WTC11 (cell line): ENCODE results near the gene MARCKS. TPM values are rescaled to one million over a fixed set of nuclear protein-coding genes. Genes with fewer than 3 reads are reported as not detected.

Experiments used
- ATAC-seq: fragments of 200-7000 bp; cut with Tn5 transposase; 2 replicates; pipeline ENCODE4 v1.10.0; 2021; ENCODE audit warnings: mild to moderate bottlenecking, moderate library complexity
- CTCF ChIA-PET: fragments of 300-600 bp; sonication (Branson Sonifier 250); formaldehyde crosslinking; loops from one replicate; lab custom pipeline; 2021; ENCODE audit warnings: antibody characterized with exemption; lab: Charles Lee
- POLR2A ChIA-PET: fragments of 350-600 bp; sonication (Branson Sonifier 250); formaldehyde crosslinking; loops from one replicate; lab custom pipeline; 2021; ENCODE audit warnings: antibody characterized with exemption; lab: Charles Lee
- DNase-seq: peaks from one replicate; pipeline ENCODE4 v3.0.0; 2021; ENCODE audit warnings: low spot score
- H3K27ac Mint-ChIP-seq: 2 replicates; pipeline ENCODE4 v1.8.0; 2021; ENCODE audit warnings: mixed read lengths
- H3K27me3 Mint-ChIP-seq: 2 replicates; pipeline ENCODE4 v1.8.0; 2021; ENCODE audit warnings: low read depth, mild to moderate bottlenecking, moderate library complexity, mixed read lengths
- H3K36me3 Mint-ChIP-seq: 2 replicates; pipeline ENCODE4 v1.8.0; 2021; ENCODE audit warnings: mixed read lengths
- H3K4me1 Mint-ChIP-seq: 2 replicates; pipeline ENCODE4 v1.8.0; 2022; ENCODE audit warnings: mixed read lengths
- H3K4me3 Mint-ChIP-seq: 2 replicates; pipeline ENCODE4 v1.8.0; 2021; ENCODE audit warnings: mild to moderate bottlenecking, moderate library complexity, mixed read lengths
- H3K9me3 Mint-ChIP-seq: 2 replicates; pipeline ENCODE4 v1.8.0; 2021; ENCODE audit warnings: mixed read lengths
- CREM ChIP-seq: sonication (generic); formaldehyde crosslinking; IDR thresholded peaks from 2 replicates; pipeline ENCODE4 v1.8.1; 2022; ENCODE audit warnings: mild to moderate bottlenecking, missing genetic modification reagents, moderate library complexity
- E2F5 ChIP-seq: sonication (generic); formaldehyde crosslinking; IDR thresholded peaks from 2 replicates; pipeline ENCODE4 v1.8.1; 2022; ENCODE audit warnings: mild to moderate bottlenecking, moderate library complexity, missing genetic modification reagents
- KAT7 ChIP-seq: sonication (generic); formaldehyde crosslinking; IDR thresholded peaks from 2 replicates; pipeline ENCODE4 v1.8.1; 2023; ENCODE audit warnings: missing genetic modification reagents, mild to moderate bottlenecking, borderline replicate concordance
- MXD4 ChIP-seq: fragments of 250-450 bp; sonication (Bioruptor Pico); IDR thresholded peaks from 2 replicates; pipeline ENCODE4 v1.8.0; 2021; ENCODE audit warnings: mild to moderate bottlenecking, moderate library complexity, borderline replicate concordance
- MYBL2 ChIP-seq: sonication (generic); formaldehyde crosslinking; IDR thresholded peaks from 2 replicates; pipeline ENCODE4 v1.8.1; 2023; ENCODE audit warnings: mild to moderate bottlenecking, moderate library complexity, missing genetic modification reagents
- OVOL2 ChIP-seq: fragments of 250-450 bp; sonication (Bioruptor Pico); IDR thresholded peaks from 2 replicates; pipeline ENCODE4 v1.9.0; 2021; ENCODE audit warnings: mild to moderate bottlenecking, borderline replicate concordance
- RELA ChIP-seq: sonication (generic); formaldehyde crosslinking; IDR thresholded peaks from 2 replicates; pipeline ENCODE4 v1.8.1; 2022; ENCODE audit warnings: missing genetic modification reagents, mild to moderate bottlenecking, borderline replicate concordance
- SMAD3 ChIP-seq: sonication (generic); formaldehyde crosslinking; IDR thresholded peaks from 2 replicates; pipeline ENCODE4 v1.8.0; 2022; ENCODE audit warnings: missing genetic modification reagents, mild to moderate bottlenecking, borderline replicate concordance
- TEAD4 ChIP-seq: sonication (generic); formaldehyde crosslinking; IDR thresholded peaks from 2 replicates; pipeline ENCODE4 v1.8.0; 2022; ENCODE audit warnings: mild to moderate bottlenecking, missing genetic modification reagents
- ZNF263 ChIP-seq: sonication (generic); formaldehyde crosslinking; IDR thresholded peaks from 2 replicates; pipeline ENCODE4 v1.8.1; 2022; ENCODE audit warnings: low read depth, mild to moderate bottlenecking, moderate library complexity, missing genetic modification reagents
- ZNF396 ChIP-seq: fragments of 250-450 bp; sonication (Bioruptor Pico); IDR thresholded peaks from 2 replicates; pipeline ENCODE4 v1.8.0; 2021; ENCODE audit warnings: mild to moderate bottlenecking, moderate library complexity, borderline replicate concordance
- ZNF416 ChIP-seq: fragments of 250-450 bp; sonication (Bioruptor Pico); IDR thresholded peaks from 2 replicates; pipeline ENCODE4 v1.9.0; 2021; ENCODE audit warnings: mild to moderate bottlenecking, inconsistent platforms
- ZNF532 ChIP-seq: fragments of 250-450 bp; sonication (Bioruptor Pico); IDR thresholded peaks from 2 replicates; pipeline ENCODE4 v1.9.0; 2021; ENCODE audit warnings: mild to moderate bottlenecking, borderline replicate concordance
- ZSCAN18 ChIP-seq: fragments of 250-450 bp; sonication (Bioruptor Pico); IDR thresholded peaks from 2 replicates; pipeline ENCODE4 v2.1.2; 2022; ENCODE audit warnings: mild to moderate bottlenecking, moderate library complexity
- total RNA-seq: library from RNA; stranded (reverse); gene quantifications from 3 replicates; pipeline ENCODE4 v1.2.3, GENCODE V29; 2021
- TF ChIP-seq, protein P1 (sequence below): sonication (generic); formaldehyde crosslinking; IDR thresholded peaks from 2 replicates; pipeline ENCODE4 v1.8.0; 2022; ENCODE audit warnings: mild to moderate bottlenecking, missing genetic modification reagents
- TF ChIP-seq, protein P2 (sequence below): fragments of 250-450 bp; sonication (Bioruptor Pico); IDR thresholded peaks from 2 replicates; pipeline ENCODE4 v1.8.0; 2021; ENCODE audit warnings: mild to moderate bottlenecking
- TF ChIP-seq, protein P3 (sequence below): sonication (generic); formaldehyde crosslinking; IDR thresholded peaks from 2 replicates; pipeline ENCODE4 v1.8.0; 2022; ENCODE audit warnings: missing genetic modification reagents

Gene MARCKS
- total RNA-seq, 1 experiment from 2014 or later: 95.1 TPM

DNA sequence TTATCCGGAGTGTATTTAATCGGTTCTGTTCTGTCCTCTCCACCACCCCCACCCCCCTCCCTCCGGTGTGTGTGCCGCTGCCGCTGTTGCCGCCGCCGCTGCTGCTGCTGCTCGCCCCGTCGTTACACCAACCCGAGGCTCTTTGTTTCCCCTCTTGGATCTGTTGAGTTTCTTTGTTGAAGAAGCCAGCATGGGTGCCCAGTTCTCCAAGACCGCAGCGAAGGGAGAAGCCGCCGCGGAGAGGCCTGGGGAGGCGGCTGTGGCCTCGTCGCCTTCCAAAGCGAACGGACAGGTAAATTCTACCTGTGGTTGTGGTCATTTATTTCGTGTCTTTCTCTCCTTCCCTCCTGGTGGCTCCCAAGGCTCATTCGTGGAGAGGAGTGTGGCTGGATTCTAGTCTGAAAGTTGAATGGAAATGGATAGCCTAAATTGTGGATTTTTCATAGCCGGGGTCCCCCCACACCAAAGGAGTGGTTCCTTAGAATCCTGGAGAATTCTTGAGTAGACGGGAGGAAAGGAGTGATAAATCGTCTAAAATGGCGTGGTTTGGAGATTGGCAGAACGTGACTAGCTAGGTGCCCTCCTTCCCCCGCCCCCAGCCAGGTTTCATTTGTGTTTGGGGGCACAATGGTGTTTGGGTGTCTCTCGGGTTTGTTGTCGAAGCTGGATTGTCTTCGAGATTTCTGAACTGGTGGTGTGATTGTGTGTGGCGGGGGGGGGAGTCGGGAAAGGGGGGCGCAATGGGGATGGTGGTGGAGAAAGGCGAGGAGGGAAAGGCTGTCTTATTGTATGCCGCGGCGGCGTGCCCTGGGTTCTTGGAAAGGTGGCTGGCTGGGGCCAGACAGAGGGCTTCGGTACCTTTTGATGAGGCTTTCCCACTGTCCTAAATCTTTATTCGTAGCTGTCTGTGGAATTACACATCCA lies 673 bp downstream of the MARCKS start:
- DNase-seq: peak; percentile 31
- ATAC-seq: no peak
- H3K27me3 Mint-ChIP-seq: peaks cover 19% of the 10 kb centered on the region
- peaks cover 20% of the 10 kb centered on the region for H3K4me1 Mint-ChIP-seq
- peak overlapping the region; percentile 98 for H3K27ac Mint-ChIP-seq
- H3K9me3 Mint-ChIP-seq: no peaks in the 10 kb centered on the region
- CTCF ChIA-PET: interaction anchor here (0.5 to 2.1 kb wide), 63 partner anchors 8 to 1770 kb away, joined by 3 to 28 read pairs (median 4); partner anchors contain the start of genes FAM229B and TUBE1
- peaks cover 25% of the 10 kb centered on the region for H3K36me3 Mint-ChIP-seq
- H3K4me3 Mint-ChIP-seq: no peak overlapping the region
- TF ChIP-seq KAT7: 0 out of 2 replicates have a peak, but pooled peaks have one; percentile 44
- TF ChIP-seq ZNF263 (CRISPR knock-in tag): no peak
- POLR2A ChIA-PET: interaction anchor here (0.8 to 2.4 kb wide), 5 partner anchors 9 to 271 kb away, joined by 3 to 12 read pairs (median 4); no protein-coding TSS in a partner anchor

GRCh38 chr6:113858480-113859348 lies 1.6 kb downstream of the MARCKS start:
- ATAC-seq: peak; percentile 81
- H3K36me3 Mint-ChIP-seq: peaks cover 25% of the 10 kb centered on the region
- CTCF ChIA-PET: interaction anchor here (0.5 to 2.1 kb wide), 68 partner anchors 9 to 1771 kb away, joined by 3 to 28 read pairs (median 4); partner anchors contain the start of genes FAM229B and TUBE1
- peak overlapping the region; percentile 75 for H3K4me3 Mint-ChIP-seq
- peak overlapping the region; percentile 98 for H3K27ac Mint-ChIP-seq
- peaks cover 20% of the 10 kb centered on the region for H3K4me1 Mint-ChIP-seq
- peaks cover 10% of the 10 kb centered on the region for H3K27me3 Mint-ChIP-seq
- no peaks in the 10 kb centered on the region for H3K9me3 Mint-ChIP-seq
- peak; percentile 90 for DNase-seq
- POLR2A ChIA-PET: interaction anchor here (0.8 to 2.4 kb wide), 6 partner anchors 10 to 294 kb away, joined by 3 to 12 read pairs (median 4); no protein-coding TSS in a partner anchor
- TF ChIP-seq KAT7 (0 out of 2 replicates have a peak, but pooled peaks have one; percentile 68), MXD4 (CRISPR knock-in tag) (no peak), E2F5 (0 out of 2 replicates have a peak, but pooled peaks have one; percentile 46), SMAD3 (CRISPR knock-in tag) (0 out of 2 replicates have a peak, but pooled peaks have one; percentile 67), OVOL2 (CRISPR knock-in tag) (no peak), TEAD4 (CRISPR knock-in tag) (no peak), ZNF532 (CRISPR knock-in tag) (no peak), CREM (CRISPR knock-in tag) (peak; percentile 54; the same call in 1 of the 2 replicates), ZNF416 (no peak), ZNF396 (CRISPR knock-in tag) (no peak), RELA (CRISPR knock-in tag) (no peak), MYBL2 (CRISPR knock-in tag) (0 out of 2 replicates have a peak, but pooled peaks have one; percentile 26), ZSCAN18 (CRISPR knock-in tag) (no peak)
- TF ChIP-seq, protein P1, sequence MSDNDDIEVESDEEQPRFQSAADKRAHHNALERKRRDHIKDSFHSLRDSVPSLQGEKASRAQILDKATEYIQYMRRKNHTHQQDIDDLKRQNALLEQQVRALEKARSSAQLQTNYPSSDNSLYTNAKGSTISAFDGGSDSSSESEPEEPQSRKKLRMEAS (CRISPR knock-in tag): peak; percentile 69
- TF ChIP-seq, protein P2, sequence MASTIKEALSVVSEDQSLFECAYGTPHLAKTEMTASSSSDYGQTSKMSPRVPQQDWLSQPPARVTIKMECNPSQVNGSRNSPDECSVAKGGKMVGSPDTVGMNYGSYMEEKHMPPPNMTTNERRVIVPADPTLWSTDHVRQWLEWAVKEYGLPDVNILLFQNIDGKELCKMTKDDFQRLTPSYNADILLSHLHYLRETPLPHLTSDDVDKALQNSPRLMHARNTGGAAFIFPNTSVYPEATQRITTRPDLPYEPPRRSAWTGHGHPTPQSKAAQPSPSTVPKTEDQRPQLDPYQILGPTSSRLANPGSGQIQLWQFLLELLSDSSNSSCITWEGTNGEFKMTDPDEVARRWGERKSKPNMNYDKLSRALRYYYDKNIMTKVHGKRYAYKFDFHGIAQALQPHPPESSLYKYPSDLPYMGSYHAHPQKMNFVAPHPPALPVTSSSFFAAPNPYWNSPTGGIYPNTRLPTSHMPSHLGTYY: no peak
- TF ChIP-seq, protein P3, sequence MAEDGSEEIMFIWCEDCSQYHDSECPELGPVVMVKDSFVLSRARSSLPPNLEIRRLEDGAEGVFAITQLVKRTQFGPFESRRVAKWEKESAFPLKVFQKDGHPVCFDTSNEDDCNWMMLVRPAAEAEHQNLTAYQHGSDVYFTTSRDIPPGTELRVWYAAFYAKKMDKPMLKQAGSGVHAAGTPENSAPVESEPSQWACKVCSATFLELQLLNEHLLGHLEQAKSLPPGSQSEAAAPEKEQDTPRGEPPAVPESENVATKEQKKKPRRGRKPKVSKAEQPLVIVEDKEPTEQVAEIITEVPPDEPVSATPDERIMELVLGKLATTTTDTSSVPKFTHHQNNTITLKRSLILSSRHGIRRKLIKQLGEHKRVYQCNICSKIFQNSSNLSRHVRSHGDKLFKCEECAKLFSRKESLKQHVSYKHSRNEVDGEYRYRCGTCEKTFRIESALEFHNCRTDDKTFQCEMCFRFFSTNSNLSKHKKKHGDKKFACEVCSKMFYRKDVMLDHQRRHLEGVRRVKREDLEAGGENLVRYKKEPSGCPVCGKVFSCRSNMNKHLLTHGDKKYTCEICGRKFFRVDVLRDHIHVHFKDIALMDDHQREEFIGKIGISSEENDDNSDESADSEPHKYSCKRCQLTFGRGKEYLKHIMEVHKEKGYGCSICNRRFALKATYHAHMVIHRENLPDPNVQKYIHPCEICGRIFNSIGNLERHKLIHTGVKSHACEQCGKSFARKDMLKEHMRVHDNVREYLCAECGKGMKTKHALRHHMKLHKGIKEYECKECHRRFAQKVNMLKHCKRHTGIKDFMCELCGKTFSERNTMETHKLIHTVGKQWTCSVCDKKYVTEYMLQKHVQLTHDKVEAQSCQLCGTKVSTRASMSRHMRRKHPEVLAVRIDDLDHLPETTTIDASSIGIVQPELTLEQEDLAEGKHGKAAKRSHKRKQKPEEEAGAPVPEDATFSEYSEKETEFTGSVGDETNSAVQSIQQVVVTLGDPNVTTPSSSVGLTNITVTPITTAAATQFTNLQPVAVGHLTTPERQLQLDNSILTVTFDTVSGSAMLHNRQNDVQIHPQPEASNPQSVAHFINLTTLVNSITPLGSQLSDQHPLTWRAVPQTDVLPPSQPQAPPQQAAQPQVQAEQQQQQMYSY (CRISPR knock-in tag): no peak
